ENCODE results near the gene LSMEM2. TPM values are rescaled to one million over a fixed set of nuclear protein-coding genes. Genes with fewer than 3 reads are reported as not detected.

LSMEM2 gene
- total RNA-seq, 8 experiments from 2014 or later: 0.36 to 2.6 (median 0.54) TPM; not detected in 1

DNA sequence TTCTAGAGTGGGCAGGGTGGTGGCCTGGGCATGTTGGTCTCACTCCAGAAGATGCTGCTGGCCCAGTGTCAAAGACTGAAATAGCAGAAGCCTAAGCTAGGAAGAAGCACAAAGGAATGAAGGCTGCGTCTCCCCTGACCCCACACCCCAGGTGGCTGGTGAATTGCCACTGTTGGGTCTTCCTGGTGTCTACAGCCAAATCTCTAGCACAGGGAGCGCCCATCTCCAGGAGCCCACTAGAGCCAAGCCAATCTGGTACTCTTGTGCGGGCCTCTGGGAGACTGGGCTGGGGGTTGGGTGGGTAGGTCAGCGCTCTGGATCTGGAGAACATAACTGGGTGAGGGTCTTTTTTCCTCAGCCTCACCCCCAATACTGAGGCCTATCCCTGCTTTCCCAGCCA is 48.2 kb downstream of the LSMEM2 start:
- WGBS, 10 experiments: 0 to 83% (median 80%) methylated on average over 1 of the region's 4 CpGs; no CpG with 5 or more reads in 7 of the 10 experiments
- Histone ChIP-seq H3K4me1 (replicated peaks in 1 of 2) (peaks cover 12 to 20% of the 10 kb centered on the region in 2 donors), H3K4me3 (peak overlapping the region; percentile 87 to 97 (median 92)), H3K27ac (peak overlapping the region in 1 of 2 donors; percentile 72)
- in situ Hi-C loops (cut with MboI; ENCODE audit: low pct_unique_long_range_greater_than_20kb in 2 of 9, low sequenced_read_pairs in 9 of 9, unreplicated experiment in 9 of 9): no loop called here
- no peak for ATAC-seq (replicated peaks in 6 of 8)

DNA sequence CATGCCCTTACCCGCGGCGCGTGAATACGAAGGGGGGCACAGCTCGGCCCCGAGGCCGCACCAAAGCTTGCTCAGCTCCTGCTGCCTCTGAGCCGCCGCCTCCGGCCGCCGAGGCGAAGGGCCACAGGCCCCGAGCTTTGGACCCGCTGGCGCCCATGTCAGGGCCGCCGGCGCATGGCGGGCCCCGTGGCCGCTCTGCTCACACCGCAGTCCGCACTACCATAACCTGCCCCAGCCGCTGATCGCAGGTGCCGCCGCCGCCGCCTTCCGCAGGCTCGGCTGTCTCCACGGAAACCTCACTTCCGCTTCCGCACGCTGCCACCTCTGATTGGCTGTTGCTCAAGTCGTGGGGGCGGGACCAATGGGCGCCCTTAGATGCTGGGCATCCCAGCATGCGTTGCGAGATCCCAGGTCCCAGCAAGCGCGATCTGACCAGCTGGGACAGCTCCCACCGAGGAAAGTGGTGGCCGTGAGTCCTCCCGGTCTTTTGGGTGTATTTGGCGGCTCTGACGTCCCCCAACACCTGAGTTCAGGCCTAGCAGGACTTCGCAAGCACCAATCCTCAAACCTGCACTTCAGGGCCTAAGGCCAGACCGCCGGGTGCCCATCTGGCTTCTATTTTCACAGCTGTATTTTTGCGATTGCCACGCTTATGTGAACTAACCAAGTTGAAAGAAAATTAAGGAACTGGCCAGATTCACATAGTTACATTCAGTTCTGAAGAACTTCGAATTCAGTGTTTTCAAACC is 49.2 kb downstream of the LSMEM2 start, which contains the start of gene TUSC2:
TUSC2 (minus strand) TSS at position 281 of the 749 bp plus-strand sequence; CDS start at position 157, 124 bp downstream.
- peak within 1 kb of the TSS; percentile 72 to 87 for H3K27ac ChIP-seq
- WGBS, 10 experiments: 0 to 44% (median 12%) methylated on average over 1 to 17 of the region's 55 CpGs; no CpG with 5 or more reads in 2 of the 10 experiments
- H3K4me3 ChIP-seq: peak within 1 kb of the TSS; percentile 87 to 97 (median 92)
- in situ Hi-C loops (cut with MboI; ENCODE audit: low pct_unique_long_range_greater_than_20kb in 2 of 9, low sequenced_read_pairs in 9 of 9, unreplicated experiment in 9 of 9): no loop called here
- peak; percentile 86 to 94 (median 88) for ATAC-seq (replicated peaks in 6 of 8)
- H3K4me1 ChIP-seq (replicated peaks in 1 of 2): peaks cover 7 to 12% of the 10 kb centered on the region in 2 donors

DNA sequence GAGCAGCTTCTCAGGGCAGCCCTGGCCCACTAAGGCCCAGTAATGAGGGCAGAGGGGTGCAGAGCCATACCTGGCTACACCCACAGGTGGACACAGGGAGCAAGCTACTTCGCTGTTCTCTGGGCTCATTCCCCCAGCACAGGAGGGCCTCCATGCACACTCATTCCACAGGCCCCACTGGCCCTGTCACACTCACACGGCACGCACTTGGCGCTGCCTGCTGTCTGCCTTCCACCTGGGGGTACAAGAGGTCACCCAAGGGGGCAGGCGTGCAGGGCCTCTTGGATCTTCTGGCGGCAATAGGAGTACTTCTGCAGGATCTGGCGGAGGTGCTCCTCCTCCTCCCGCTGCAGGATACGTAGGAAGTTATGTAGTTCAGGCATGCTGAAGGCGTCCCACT is 51.4 kb downstream of the LSMEM2 start:
- no peak overlapping the region for H3K27ac ChIP-seq
- ATAC-seq (replicated peaks in 6 of 8): no peak
- no peak overlapping the region for H3K4me3 ChIP-seq
- in situ Hi-C loops (cut with MboI; ENCODE audit: low pct_unique_long_range_greater_than_20kb in 2 of 9, low sequenced_read_pairs in 9 of 9, unreplicated experiment in 9 of 9): no loop called here
- 60 to 100% (median 96%) methylated on average over 1 to 4 of the region's 10 CpGs; no CpG with 5 or more reads in 4 of the 10 experiments for WGBS, 10 experiments
- H3K4me1 ChIP-seq (replicated peaks in 1 of 2): peaks cover 7 to 12% of the 10 kb centered on the region in 2 donors

DNA sequence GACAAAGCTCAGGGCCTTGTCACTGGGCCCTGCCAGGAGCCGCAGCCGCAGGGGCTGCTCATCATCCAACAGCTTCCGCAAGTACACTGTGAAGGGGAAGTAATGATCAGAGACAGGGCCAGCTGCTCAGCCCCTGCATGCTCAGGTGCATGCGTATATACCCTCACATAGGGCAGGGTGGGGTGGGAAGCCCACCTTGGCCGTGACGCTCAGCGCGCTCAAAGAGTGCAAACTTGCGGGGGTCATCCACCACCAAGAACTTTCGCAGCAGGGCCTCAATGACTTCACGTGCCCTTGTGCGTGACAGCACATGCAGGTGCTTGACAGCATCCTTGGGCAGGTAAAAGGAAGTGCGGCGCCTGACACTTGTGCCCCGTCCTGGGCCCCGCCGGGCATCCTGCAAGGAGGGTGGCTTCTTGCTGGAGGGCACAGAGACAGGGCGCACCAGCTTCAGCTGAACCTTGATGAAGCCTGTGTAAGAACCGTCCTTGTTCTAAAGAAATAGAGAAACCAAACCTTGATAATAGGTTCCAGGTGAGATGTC is 52.5 kb downstream of the LSMEM2 start:
- WGBS, 10 experiments: 85 to 100% (median 100%) methylated on average over 1 to 8 of the region's 19 CpGs; no CpG with 5 or more reads in 4 of the 10 experiments
- no peak overlapping the region for H3K4me3 ChIP-seq
- H3K27ac ChIP-seq: no peak overlapping the region
- in situ Hi-C loops (cut with MboI; ENCODE audit: low pct_unique_long_range_greater_than_20kb in 2 of 9, low sequenced_read_pairs in 9 of 9, unreplicated experiment in 9 of 9): no loop called here
- H3K4me1 ChIP-seq (replicated peaks in 1 of 2): peaks cover 15 to 21% of the 10 kb centered on the region in 2 donors
- no peak for ATAC-seq (replicated peaks in 6 of 8)

DNA sequence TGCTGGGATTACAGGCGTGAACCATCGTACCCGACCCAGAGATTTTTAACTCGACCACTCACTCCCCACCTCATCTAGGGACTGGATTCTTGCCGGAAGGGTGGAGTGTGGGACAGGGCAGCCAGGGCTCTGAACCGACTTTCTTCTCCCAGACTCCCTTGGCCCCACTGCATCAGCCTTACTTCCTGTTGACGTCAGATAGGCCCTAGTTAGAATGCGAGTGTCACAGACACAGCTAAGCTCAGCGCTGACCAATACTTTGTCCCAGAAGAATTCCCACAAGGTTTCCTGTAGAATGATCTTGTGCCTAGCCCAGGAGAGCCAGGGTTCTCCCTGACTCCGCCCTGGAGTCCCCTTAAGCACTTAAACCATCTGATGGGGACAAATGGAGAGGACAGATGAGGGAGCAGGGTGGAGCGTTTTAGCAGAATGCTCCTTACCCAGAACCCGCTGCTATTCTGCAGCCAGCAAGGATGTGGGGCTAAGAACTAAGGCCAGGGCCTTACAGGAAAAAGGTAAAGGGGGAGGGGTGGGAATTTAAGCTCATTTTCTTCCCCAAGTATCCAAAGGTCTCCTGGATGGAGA is 54.9 kb downstream of the LSMEM2 start:
- 27 to 94% (median 60%) methylated on average over 1 to 9 of the region's 12 CpGs; no CpG with 5 or more reads in 3 of the 10 experiments for WGBS, 10 experiments
- H3K27ac ChIP-seq: no peak overlapping the region
- peaks cover 18 to 20% of the 10 kb centered on the region in 2 donors for H3K4me1 ChIP-seq (replicated peaks in 1 of 2)
- ATAC-seq (replicated peaks in 6 of 8): peak in 2 of 8 experiments; percentile 1 to 11
- no peak overlapping the region for H3K4me3 ChIP-seq
- in situ Hi-C loops (cut with MboI; ENCODE audit: low pct_unique_long_range_greater_than_20kb in 2 of 9, low sequenced_read_pairs in 9 of 9, unreplicated experiment in 9 of 9): no loop called here

DNA sequence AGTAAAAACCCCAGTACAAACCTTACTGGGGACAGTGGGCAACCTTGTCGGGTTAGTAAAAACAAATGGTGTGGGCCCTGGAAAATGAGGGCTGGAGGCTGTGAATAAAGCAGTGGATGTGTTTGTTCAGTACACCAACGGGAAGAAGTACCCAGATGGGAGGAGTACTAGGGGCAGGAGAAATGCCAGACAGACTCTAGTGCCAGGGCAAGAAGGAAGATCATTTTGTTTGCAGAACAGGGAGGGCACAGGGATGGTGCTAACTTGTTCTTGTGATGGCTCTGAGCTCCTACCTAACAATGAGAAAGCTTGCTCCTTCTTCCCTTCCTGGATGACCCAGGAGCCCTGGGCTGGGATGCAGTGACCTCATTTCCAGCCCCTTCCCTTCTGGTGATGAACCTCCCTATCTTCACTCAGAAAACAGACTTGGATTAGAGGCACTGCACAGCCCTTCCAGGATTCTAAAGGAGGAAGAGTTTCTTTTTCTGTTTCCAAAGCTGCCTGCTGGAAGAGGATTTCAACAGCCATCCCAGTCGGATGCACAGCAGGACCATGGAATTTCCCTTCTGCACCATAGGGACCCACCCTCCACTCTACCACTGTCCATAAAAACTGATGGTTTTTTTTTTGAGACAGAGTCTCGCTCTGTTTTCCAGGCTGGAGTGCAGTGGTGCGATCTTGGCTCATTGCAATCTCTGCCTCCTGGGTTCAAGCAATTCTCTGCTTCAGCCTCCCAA is 55.6 kb downstream of the LSMEM2 start:
- in situ Hi-C loops (cut with MboI; ENCODE audit: low pct_unique_long_range_greater_than_20kb in 2 of 9, low sequenced_read_pairs in 9 of 9, unreplicated experiment in 9 of 9): no loop called here
- WGBS, 10 experiments: 52 to 100% (median 83%) methylated on average over 1 to 4 of the region's 5 CpGs; no CpG with 5 or more reads in 1 of the 10 experiments
- no peak overlapping the region for H3K4me3 ChIP-seq
- no peak overlapping the region for H3K27ac ChIP-seq
- no peak for ATAC-seq (replicated peaks in 6 of 8)
- peaks cover 18 to 20% of the 10 kb centered on the region in 2 donors for H3K4me1 ChIP-seq (replicated peaks in 1 of 2)

DNA sequence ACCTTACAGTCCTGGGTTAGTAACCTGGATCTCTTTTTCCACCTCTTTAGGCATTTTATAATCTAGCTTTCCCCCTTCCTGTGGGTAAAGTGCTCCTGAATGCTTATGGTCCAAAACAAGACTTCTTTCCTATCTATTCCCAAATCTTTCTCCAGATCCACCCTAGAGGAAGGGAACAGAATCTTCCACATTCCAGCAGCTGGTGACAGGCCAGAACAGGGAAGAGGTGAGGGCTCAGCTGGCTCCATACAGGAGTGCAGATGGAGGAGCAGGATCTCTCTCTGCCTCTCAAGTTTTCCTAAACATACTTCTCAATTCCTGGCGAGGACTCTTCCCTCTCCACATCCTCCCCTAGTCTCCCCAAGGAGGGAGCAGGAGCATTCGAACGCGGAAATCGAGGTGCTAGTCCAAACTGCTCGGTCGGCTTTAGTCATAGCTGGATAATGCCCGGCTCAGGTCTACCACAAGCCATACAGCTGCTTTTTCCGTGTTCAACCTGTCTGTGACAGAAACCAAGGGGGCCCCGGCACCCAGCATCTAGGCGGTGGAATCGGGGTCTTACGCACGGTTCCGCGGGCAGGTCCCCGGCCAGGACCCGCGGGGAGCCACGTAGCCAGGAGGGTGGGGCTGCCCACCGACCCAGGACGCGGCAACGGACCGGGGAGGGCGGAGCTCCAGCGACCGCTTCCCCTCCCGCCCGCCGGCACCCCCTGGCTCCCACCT is 57.7 kb downstream of the LSMEM2 start:
- H3K27ac ChIP-seq: peak overlapping the region; percentile 90 to 94
- in situ Hi-C loops (cut with MboI; ENCODE audit: low pct_unique_long_range_greater_than_20kb in 2 of 9, low sequenced_read_pairs in 9 of 9, unreplicated experiment in 9 of 9): no loop called here
- WGBS, 10 experiments: 0 to 4% (median 0%) methylated on average over 1 to 11 of the region's 31 CpGs; no CpG with 5 or more reads in 4 of the 10 experiments
- peak in 3 of 8 experiments; percentile 1 to 47 (median 47) for ATAC-seq (replicated peaks in 6 of 8)
- H3K4me1 ChIP-seq (replicated peaks in 1 of 2): peaks cover 21 to 23% of the 10 kb centered on the region in 2 donors
- H3K4me3 ChIP-seq: peak overlapping the region; percentile 54 to 80 (median 61)

DNA sequence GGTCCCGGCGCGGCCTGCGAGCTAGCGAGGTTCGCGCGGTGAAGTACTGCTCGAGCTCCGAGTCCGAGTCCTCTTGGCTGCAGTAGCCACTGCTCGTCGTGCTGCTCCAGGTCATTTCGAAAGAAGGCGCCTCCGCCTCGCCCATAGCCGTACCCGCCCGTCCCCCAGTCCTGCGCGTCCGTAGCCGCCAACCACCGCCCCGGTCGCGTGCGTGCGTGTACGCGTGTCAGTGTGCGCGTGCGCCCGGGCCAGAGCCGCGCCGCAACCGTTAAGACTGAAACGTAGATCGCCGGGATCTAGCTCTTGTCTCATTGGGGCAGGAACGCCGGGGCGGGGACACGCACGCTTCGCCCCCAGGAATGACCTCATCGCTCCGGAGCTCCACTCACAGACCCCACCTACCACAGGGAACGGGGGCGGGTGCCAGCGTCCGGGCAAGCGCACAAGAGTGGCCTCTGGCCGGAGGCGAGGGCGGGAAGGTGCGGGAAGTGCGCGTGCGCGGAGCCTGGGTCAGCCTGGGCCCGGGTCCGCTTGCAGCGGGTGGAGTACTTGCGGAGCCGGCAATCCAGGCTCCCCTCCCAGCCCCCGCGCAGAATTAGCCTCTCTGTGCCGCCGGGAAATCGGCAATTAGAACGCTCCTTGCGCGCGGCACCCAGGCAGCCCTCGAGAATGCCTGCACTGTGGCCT is 58.4 kb downstream of the LSMEM2 start:
- Histone ChIP-seq H3K4me3 (peak overlapping the region; percentile 54 to 80 (median 61)), H3K4me1 (replicated peaks in 1 of 2) (peaks cover 21 to 23% of the 10 kb centered on the region in 2 donors), H3K27ac (peak overlapping the region; percentile 90 to 94)
- 0 to 4% (median 0%) methylated on average over 1 to 10 of the region's 79 CpGs; no CpG with 5 or more reads in 6 of the 10 experiments for WGBS, 10 experiments
- ATAC-seq (replicated peaks in 6 of 8): peak; percentile 73 to 90 (median 86)
- in situ Hi-C loops (cut with MboI; ENCODE audit: low pct_unique_long_range_greater_than_20kb in 2 of 9, low sequenced_read_pairs in 9 of 9, unreplicated experiment in 9 of 9): no loop called here

Other genes starting within 250 kb of the LSMEM2 start
- gene RBM5, start 190.2 kb upstream of the LSMEM2 start, total RNA-seq: 100 to 1,000 TPM; 117 to 288 (median 144) TPM
- 1 to 10 TPM in 7 of 8 experiments, under 1 TPM in 1; 0.61 to 8.5 (median 3.1) TPM for gene SEMA3F, start 123.8 kb upstream of the LSMEM2 start, total RNA-seq
- under 1 TPM in 4 of 8 experiments, not detected in 4; 0.27 to 0.66 (median 0.34) TPM for gene GNAT1, start 87.5 kb upstream of the LSMEM2 start, total RNA-seq
- 1 to 10 TPM in 3 of 8 experiments, under 1 TPM in 5; 0.46 to 9.0 (median 0.85) TPM for gene SLC38A3, start 73.8 kb upstream of the LSMEM2 start, total RNA-seq
- 100 to 1,000 TPM in 4 of 8 experiments, 10 to 100 TPM in 4; 65.9 to 163 (median 100) TPM for gene GNAI2, start 42.9 kb upstream of the LSMEM2 start, total RNA-seq
- 10 to 100 TPM in 3 of 8 experiments, 1 to 10 TPM in 5; 2.0 to 20.8 (median 6.9) TPM for gene SEMA3B, start 9.9 kb upstream of the LSMEM2 start, total RNA-seq
- gene IFRD2, start 13.3 kb downstream of the LSMEM2 start, total RNA-seq: 100 to 1,000 TPM in 1 of 8 experiments, 10 to 100 TPM in 7; 13.3 to 111 (median 24.8) TPM
- 1 to 10 TPM; 2.0 to 4.7 (median 3.1) TPM for gene HYAL3, start 20.3 kb downstream of the LSMEM2 start, total RNA-seq
- gene NAA80, start 20.3 kb downstream of the LSMEM2 start, total RNA-seq: 1 to 10 TPM; 2.7 to 8.8 (median 5.1) TPM
- gene HYAL1, start 24.5 kb downstream of the LSMEM2 start, total RNA-seq: 10 to 100 TPM in 2 of 8 experiments, 1 to 10 TPM in 3, under 1 TPM in 3; 0.63 to 35.4 (median 1.2) TPM
- 10 to 100 TPM; 18.9 to 44.3 (median 27.0) TPM for gene HYAL2, start 43.7 kb downstream of the LSMEM2 start, total RNA-seq
- gene TUSC2, start 49.1 kb downstream of the LSMEM2 start, total RNA-seq: 10 to 100 TPM; 15.5 to 36.9 (median 26.1) TPM
- 10 to 100 TPM; 14.0 to 21.3 (median 18.0) TPM for gene RASSF1, start 61.7 kb downstream of the LSMEM2 start, total RNA-seq
- 10 to 100 TPM in 2 of 8 experiments, 1 to 10 TPM in 5, under 1 TPM in 1; 0.76 to 91.1 (median 2.2) TPM for gene ZMYND10, start 66.6 kb downstream of the LSMEM2 start, total RNA-seq
- gene NPRL2, start 71.7 kb downstream of the LSMEM2 start, total RNA-seq: 10 to 100 TPM; 17.9 to 90.8 (median 28.9) TPM
- 10 to 100 TPM; 12.7 to 28.7 (median 19.0) TPM for gene CYB561D2, start 71.8 kb downstream of the LSMEM2 start, total RNA-seq
- 10 to 100 TPM; 17.2 to 66.1 (median 27.7) TPM for gene TMEM115, start 80.4 kb downstream of the LSMEM2 start, total RNA-seq
- 1 to 10 TPM; 1.7 to 8.5 (median 7.2) TPM for gene CACNA2D2, start 224.5 kb downstream of the LSMEM2 start, total RNA-seq